BLaER1 treated with 17β-estradiol and CSF1 and Interleukin-3, amounts not matched to agents 10 nM and 100 nM (cell line): Measurements from ENCODE around the gene ACOT7.
A peak's percentile ranks its signal among the peaks of the same experiment; 100 is the strongest.

Source experiments
- H3K27ac ChIP-seq, 11 experiments: shearing (Covaris generic); formaldehyde crosslinking; 2 replicates each; pipeline ENCODE4 v1.8.1; 2022
- H3K27me3 ChIP-seq, 11 experiments: shearing (Covaris generic); formaldehyde crosslinking; 2 replicates each; pipeline ENCODE4 v1.8.1; 2022
- H3K36me3 ChIP-seq, 11 experiments: shearing (Covaris generic); formaldehyde crosslinking; 2 replicates each; pipeline ENCODE4 v1.8.1; 2022
- H3K4me1 ChIP-seq, 10 experiments: shearing (Covaris generic); formaldehyde crosslinking; 2 replicates each; pipeline ENCODE4 v1.8.1; 2022
- H3K4me2 ChIP-seq, 11 experiments: shearing (Covaris generic); formaldehyde crosslinking; 2 replicates each; pipeline ENCODE4 v1.8.1; 2022
- H3K4me3 ChIP-seq, 10 experiments: shearing (Covaris generic); formaldehyde crosslinking; 2 replicates each; pipeline ENCODE4 v1.8.1; 2022
- H3K9ac ChIP-seq, 11 experiments: shearing (Covaris generic); formaldehyde crosslinking; 2 replicates each; pipeline ENCODE4 v1.8.1; 2022
- H3K9me3 ChIP-seq, 11 experiments: shearing (Covaris generic); formaldehyde crosslinking; replicated peaks in 1 of 11; 2 replicates each; pipeline ENCODE4 v1.8.1; 2022
- H4K20me1 ChIP-seq, 11 experiments: shearing (Covaris generic); formaldehyde crosslinking; 2 replicates each; pipeline ENCODE4 v1.8.1; 2022
- Cebpa-rat ChIP-seq, 11 experiments: shearing (Covaris generic); IDR thresholded peaks; 2 replicates each; pipeline ENCODE4 v1.8.1; 2022

The ACOT7 gene

GRCh38 chr1:6298940-6299465 lies 94.6 kb downstream of the ACOT7 start:
- Histone ChIP-seq H3K4me2 (no peak overlapping the region), H3K4me3 (no peak overlapping the region), H3K27ac (no peak overlapping the region), H3K4me1 (peaks cover 13 to 41% (median 33%) of the 10 kb centered on the region in 10 experiments), H3K36me3 (peaks cover 0 to 41% (median 7%) of the 10 kb centered on the region in 11 experiments; a peak in 7 of 22 replicates), H3K27me3 (no peaks in the 10 kb centered on the region), H3K9me3 (no peaks in the 10 kb centered on the region), H4K20me1 (no peaks in the 10 kb centered on the region; a peak in 2 of 22 replicates), H3K9ac (no peak overlapping the region)
- no peak for TF ChIP-seq Cebpa-rat (IDR thresholded peaks at IDR 0.05)

- Histone ChIP-seq H3K4me2 (no peak overlapping the region), H4K20me1 (no peaks in the 10 kb centered on the region; a peak in 2 of 22 replicates), H3K27ac (no peak overlapping the region), H3K9me3 (no peaks in the 10 kb centered on the region), H3K4me3 (no peak overlapping the region), H3K27me3 (no peaks in the 10 kb centered on the region), H3K36me3 (peaks cover 0 to 44% (median 10%) of the 10 kb centered on the region in 11 experiments; a peak in 9 of 22 replicates), H3K4me1 (peaks cover 17 to 41% (median 33%) of the 10 kb centered on the region in 10 experiments), H3K9ac (no peak overlapping the region)
- no peak for TF ChIP-seq Cebpa-rat (IDR thresholded peaks at IDR 0.05)
Measured at GRCh38 chr1:6298530-6298929, 95.0 kb downstream of the ACOT7 start.

GRCh38 chr1:6295910-6296309 lies 97.7 kb downstream of the ACOT7 start:
- Histone ChIP-seq H3K4me3 (no peak overlapping the region), H3K4me2 (peak overlapping the region in 4 of 11 experiments; percentile 81 to 94 (median 93); a peak in 6 of 22 replicates), H3K9ac (no peak overlapping the region), H3K4me1 (peaks cover 37 to 51% (median 49%) of the 10 kb centered on the region in 10 experiments), H3K9me3 (no peaks in the 10 kb centered on the region), H3K27ac (no peak overlapping the region; a peak in 1 of 22 replicates), H4K20me1 (0 out of 22 replicates have a peak, but pooled peaks cover 0 to 10% (median 0%) of the 10 kb centered on the region in 11 experiments), H3K27me3 (no peaks in the 10 kb centered on the region), H3K36me3 (peaks cover 0 to 36% (median 11%) of the 10 kb centered on the region in 11 experiments; a peak in 10 of 22 replicates)
- no peak for TF ChIP-seq Cebpa-rat (IDR thresholded peaks at IDR 0.05)

- Histone ChIP-seq H3K27me3 (no peaks in the 10 kb centered on the region), H3K4me3 (no peak overlapping the region), H3K36me3 (peaks cover 0 to 31% (median 9%) of the 10 kb centered on the region in 11 experiments; a peak in 10 of 22 replicates), H3K9ac (peak overlapping the region in 7 of 11 experiments; percentile 24 to 57 (median 53); a peak in 7 of 22 replicates), H3K4me2 (peak overlapping the region; percentile 80 to 95 (median 89)), H4K20me1 (0 out of 22 replicates have a peak, but pooled peaks cover 0 to 10% (median 0%) of the 10 kb centered on the region in 11 experiments), H3K27ac (peak overlapping the region in 10 of 11 experiments; percentile 45 to 75 (median 67); a peak in 17 of 22 replicates), H3K9me3 (no peaks in the 10 kb centered on the region), H3K4me1 (peaks cover 46 to 60% (median 58%) of the 10 kb centered on the region in 10 experiments)
- peak in 2 of 11 experiments; percentile 9 to 64; a peak in 3 of 22 replicates for TF ChIP-seq Cebpa-rat (IDR thresholded peaks at IDR 0.05)
Measured at GRCh38 chr1:6294890-6295556, 98.5 kb downstream of the ACOT7 start.

GRCh38 chr1:6294080-6294889 lies 99.3 kb downstream of the ACOT7 start:
- H3K9ac ChIP-seq, result peak overlapping the region in 9 of 11 experiments; percentile 4 to 57 (median 52); a peak in 14 of 22 replicates

GRCh38 chr1:6292102-6292501 lies 101.5 kb downstream of the ACOT7 start:
- Histone ChIP-seq H3K4me2 (peak overlapping the region; percentile 82 to 95 (median 91)), H3K27ac (peak overlapping the region; percentile 64 to 90 (median 80); a peak in 19 of 22 replicates), H4K20me1 (peaks cover 0 to 10% (median 0%) of the 10 kb centered on the region in 11 experiments; a peak in 1 of 22 replicates), H3K4me3 (no peak overlapping the region), H3K27me3 (no peaks in the 10 kb centered on the region), H3K9me3 (no peaks in the 10 kb centered on the region), H3K36me3 (peaks cover 0 to 26% (median 9%) of the 10 kb centered on the region in 11 experiments; a peak in 9 of 22 replicates), H3K9ac (peak overlapping the region in 9 of 11 experiments; percentile 55 to 73 (median 70); a peak in 15 of 22 replicates), H3K4me1 (peaks cover 72 to 89% (median 84%) of the 10 kb centered on the region in 10 experiments)
- TF ChIP-seq Cebpa-rat (IDR thresholded peaks at IDR 0.05), result no peak

More at GRCh38 chr1:6294080-6294889, 99.3 kb downstream of the ACOT7 start:
- Histone ChIP-seq H3K9me3 (no peaks in the 10 kb centered on the region), H3K36me3 (peaks cover 0 to 24% (median 9%) of the 10 kb centered on the region in 11 experiments; a peak in 10 of 22 replicates), H4K20me1 (0 out of 22 replicates have a peak, but pooled peaks cover 0 to 10% (median 0%) of the 10 kb centered on the region in 11 experiments), H3K4me3 (0 out of 20 replicates have a peak overlapping the region, but pooled peaks of 1 of the 10 experiments have one; percentile 21), H3K27ac (peak overlapping the region in 10 of 11 experiments; percentile 45 to 75 (median 67); a peak in 20 of 22 replicates), H3K27me3 (no peaks in the 10 kb centered on the region), H3K4me1 (peaks cover 53 to 67% (median 66%) of the 10 kb centered on the region in 10 experiments), H3K4me2 (peak overlapping the region; percentile 80 to 95 (median 89))
- no peak for TF ChIP-seq Cebpa-rat (IDR thresholded peaks at IDR 0.05)

- TF ChIP-seq Cebpa-rat (IDR thresholded peaks at IDR 0.05), result no peak
Measured at GRCh38 chr1:6288665-6289064, 104.9 kb downstream of the ACOT7 start.

GRCh38 chr1:6288026-6288425 lies 105.5 kb downstream of the ACOT7 start:
- peaks cover 0 to 12% (median under 1%) of the 10 kb centered on the region in 11 experiments; a peak in 8 of 22 replicates for H3K36me3 ChIP-seq

More at GRCh38 chr1:6288665-6289064, 104.9 kb downstream of the ACOT7 start:
- Histone ChIP-seq H3K4me3 (no peak overlapping the region), H4K20me1 (peaks cover 0 to 19% (median 0%) of the 10 kb centered on the region in 11 experiments; a peak in 4 of 22 replicates), H3K4me2 (peak overlapping the region; percentile 68 to 95 (median 91)), H3K9me3 (no peaks in the 10 kb centered on the region), H3K9ac (0 out of 22 replicates have a peak overlapping the region, but pooled peaks of 3 of the 11 experiments have one; percentile 2 to 25 (median 8)), H3K27ac (peak overlapping the region in 7 of 11 experiments; percentile 12 to 76 (median 38); a peak in 10 of 22 replicates), H3K36me3 (peaks cover 0 to 18% (median 7%) of the 10 kb centered on the region in 11 experiments; a peak in 10 of 22 replicates), H3K4me1 (peaks cover 56 to 88% (median 66%) of the 10 kb centered on the region in 10 experiments), H3K27me3 (no peaks in the 10 kb centered on the region)

More at GRCh38 chr1:6288026-6288425, 105.5 kb downstream of the ACOT7 start:
- Histone ChIP-seq H3K27me3 (no peaks in the 10 kb centered on the region), H3K27ac (peak overlapping the region in 5 of 11 experiments; percentile 25 to 76 (median 40); a peak in 8 of 22 replicates), H3K9me3 (no peaks in the 10 kb centered on the region), H3K4me3 (no peak overlapping the region), H3K4me2 (peak overlapping the region; percentile 68 to 95 (median 91); a peak in 21 of 22 replicates), H4K20me1 (peaks cover 0 to 19% (median 0%) of the 10 kb centered on the region in 11 experiments; a peak in 5 of 22 replicates), H3K4me1 (peaks cover 51 to 82% (median 59%) of the 10 kb centered on the region in 10 experiments), H3K9ac (0 out of 22 replicates have a peak overlapping the region, but pooled peaks of 3 of the 11 experiments have one; percentile 8 to 32 (median 25))
- no peak for TF ChIP-seq Cebpa-rat (IDR thresholded peaks at IDR 0.05)
